ENCODE measurements around the gene RNF167.

DNA sequence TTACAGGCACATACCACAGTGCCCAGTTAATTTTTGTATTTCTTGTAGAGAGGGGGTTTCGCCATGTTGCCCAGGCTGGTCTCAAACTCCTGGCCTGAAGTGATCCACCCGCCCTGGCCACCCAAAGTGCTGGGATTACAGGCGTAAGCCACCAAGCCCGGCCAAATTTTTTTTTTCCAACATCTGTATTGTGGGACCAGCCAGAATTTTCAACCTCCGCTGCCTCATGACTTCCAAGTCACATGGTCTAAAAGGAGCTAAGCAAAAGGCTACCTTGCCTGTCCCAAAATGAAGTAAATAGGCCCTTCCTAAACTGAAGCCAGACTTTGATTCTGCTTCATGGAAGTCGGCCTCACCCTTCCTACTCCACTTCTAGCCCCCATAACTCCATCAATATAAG lies 31.8 kb downstream of the RNF167 start:
- TF ChIP-seq EZH2 (IDR thresholded peaks at IDR 0.05; ENCODE audit: insufficient read depth, poor library complexity, severe bottlenecking) (no peak), EZH2phosphoT487 (IDR thresholded peaks at IDR 0.05; ENCODE audit: insufficient read depth, low read depth) (no peak)
